Pons (tissue), 1 donor: ENCODE measurements around the gene PTPN1.

Experiments used
- DNase-seq: peaks from one replicate; pipeline ENCODE4 v3.0.0-alpha.2; 2016; ENCODE audit warnings: low spot score

The PTPN1 gene

DNA sequence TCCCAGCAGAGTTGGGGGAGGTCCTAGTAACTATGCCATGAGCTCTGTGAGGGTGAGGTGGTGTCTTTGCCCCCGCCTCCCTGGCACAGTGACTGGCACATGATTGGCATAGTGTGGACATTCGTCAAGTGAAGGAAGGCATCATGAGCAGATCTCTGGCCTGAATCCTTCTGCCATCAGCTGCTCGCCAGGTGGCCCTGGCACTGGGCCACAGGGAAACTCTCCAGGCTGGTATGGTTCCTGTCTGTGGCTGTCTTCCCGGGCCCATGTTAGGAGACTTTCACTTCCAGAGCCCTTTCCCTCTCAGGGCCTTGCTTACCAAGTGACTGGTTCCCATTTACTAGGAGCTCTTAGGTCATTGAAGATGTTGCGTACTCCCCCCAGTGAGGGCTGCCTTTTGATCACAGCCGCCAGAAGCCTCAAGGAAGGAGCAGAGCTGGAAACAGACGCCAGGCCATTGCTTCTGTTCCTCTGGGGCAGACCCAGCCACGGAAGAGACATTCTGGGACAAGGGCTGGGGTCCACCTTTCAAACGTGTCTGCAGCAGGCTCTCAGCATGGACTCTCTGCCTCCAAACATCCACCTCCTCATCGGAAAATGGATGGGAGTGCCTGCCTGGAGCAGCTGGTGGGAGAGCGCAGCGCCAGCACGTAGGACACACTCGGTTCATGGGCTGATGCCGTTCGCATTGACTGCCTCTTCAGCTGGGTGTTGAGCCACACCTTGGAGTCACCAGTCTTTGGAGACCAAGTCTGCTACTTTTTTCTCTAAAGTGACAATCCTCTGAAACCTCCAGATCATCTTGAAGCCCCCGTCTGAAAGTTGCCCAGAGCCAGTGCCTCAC lies 67.2 kb downstream of the PTPN1 start:
- DNase-seq: no peak

DNA sequence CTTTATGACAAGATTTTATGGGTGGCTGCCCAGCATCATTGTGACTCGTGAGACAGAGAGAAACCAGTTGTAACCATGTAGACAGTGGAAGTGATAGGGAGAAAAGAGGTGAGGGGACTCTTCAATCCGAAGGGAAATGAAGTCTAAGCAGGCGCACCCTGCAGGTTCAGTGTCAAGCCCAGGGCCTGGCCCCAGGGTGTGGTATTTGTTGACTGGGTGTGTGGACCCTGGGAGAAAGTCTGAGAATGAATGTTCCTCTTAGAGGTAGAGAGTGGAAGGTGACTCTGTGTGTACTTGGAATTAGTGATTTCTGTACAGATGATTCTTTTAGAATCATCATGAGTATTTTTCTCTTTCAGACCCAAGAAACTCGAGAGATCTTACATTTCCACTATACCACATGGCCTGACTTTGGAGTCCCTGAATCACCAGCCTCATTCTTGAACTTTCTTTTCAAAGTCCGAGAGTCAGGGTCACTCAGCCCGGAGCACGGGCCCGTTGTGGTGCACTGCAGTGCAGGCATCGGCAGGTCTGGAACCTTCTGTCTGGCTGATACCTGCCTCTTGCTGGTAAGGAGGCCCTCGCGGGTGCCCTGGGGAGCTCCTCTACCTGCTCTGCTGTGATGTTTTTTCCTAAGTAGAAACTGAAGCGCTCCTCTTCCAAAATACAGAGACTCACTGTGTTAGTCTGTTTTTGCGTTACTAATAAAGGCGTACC lies 68.0 kb downstream of the PTPN1 start:
- no peak for DNase-seq

DNA sequence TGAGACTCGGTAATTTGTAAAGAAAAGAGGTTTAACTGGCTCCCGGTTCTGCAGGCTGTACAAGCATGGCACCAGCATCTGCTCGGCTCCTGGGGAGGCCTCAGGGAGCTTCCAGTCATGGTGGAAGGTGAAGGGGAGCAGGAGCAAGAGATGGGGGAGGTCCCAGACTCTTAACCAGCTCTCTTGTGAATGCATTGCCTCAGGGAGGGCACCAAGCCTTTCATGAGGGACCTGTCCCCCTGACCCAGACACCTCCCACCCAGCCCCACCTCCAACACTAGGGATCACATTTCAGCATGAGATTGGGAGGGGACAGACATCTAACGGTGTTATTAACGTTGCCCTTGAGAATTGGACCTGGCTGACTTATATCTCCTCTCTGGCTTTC lies 68.6 kb downstream of the PTPN1 start:
- DNase-seq: no peak

DNA sequence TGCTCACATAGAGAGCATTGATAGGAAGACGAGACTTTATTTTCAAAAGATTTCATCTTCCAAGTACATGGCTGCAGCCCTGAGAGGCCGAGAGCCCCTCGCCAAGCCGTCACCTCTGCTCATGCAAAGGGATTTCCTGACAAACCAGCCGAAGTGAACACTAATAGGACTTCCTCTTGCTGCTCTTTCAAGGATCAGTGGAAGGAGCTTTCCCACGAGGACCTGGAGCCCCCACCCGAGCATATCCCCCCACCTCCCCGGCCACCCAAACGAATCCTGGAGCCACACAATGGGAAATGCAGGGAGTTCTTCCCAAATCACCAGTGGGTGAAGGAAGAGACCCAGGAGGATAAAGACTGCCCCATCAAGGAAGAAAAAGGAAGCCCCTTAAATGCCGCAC lies 69.3 kb downstream of the PTPN1 start:
- no peak for DNase-seq

GRCh38 chr20:50580016-50580747 lies 70.0 kb downstream of the PTPN1 start:
- no peak for DNase-seq

DNA sequence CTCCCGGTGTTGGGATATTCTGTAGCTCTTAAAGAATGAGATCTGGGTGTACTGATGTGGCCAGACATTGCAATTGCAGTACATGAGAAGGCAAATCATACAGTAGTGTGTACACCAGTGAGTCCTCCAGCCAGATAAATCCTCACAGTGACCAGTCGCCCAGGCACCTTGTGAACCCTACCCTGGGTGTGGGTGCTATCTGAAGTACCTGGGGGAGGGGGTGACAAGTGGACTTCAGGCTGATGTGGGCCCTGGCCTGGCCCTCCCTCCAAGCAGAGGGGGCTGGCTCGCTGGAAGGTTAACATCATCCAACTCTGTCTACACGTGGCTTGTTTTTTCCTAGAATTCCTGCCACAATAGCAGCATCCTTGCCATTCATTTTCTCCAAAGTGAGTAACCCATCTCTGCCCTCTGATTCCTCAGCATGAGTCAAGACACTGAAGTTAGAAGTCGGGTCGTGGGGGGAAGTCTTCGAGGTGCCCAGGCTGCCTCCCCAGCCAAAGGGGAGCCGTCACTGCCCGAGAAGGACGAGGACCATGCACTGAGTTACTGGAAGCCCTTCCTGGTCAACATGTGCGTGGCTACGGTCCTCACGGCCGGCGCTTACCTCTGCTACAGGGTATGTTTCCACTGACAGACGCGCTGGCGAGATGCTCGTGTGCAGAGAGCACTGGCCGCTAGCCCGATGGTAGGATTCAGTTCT lies 70.8 kb downstream of the PTPN1 start:
- no peak for DNase-seq

- DNase-seq: no peak
Measured at GRCh38 chr20:50582092-50582491, 71.9 kb downstream of the PTPN1 start.

DNA sequence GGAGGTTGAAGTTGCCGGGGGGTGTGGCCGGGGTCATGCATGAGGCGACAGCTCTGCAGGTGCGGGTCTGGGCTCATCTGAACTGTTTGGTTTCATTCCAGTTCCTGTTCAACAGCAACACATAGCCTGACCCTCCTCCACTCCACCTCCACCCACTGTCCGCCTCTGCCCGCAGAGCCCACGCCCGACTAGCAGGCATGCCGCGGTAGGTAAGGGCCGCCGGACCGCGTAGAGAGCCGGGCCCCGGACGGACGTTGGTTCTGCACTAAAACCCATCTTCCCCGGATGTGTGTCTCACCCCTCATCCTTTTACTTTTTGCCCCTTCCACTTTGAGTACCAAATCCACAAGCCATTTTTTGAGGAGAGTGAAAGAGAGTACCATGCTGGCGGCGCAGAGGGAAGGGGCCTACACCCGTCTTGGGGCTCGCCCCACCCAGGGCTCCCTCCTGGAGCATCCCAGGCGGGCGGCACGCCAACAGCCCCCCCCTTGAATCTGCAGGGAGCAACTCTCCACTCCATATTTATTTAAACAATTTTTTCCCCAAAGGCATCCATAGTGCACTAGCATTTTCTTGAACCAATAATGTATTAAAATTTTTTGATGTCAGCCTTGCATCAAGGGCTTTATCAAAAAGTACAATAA lies 72.5 kb downstream of the PTPN1 start:
- no peak for DNase-seq

DNA sequence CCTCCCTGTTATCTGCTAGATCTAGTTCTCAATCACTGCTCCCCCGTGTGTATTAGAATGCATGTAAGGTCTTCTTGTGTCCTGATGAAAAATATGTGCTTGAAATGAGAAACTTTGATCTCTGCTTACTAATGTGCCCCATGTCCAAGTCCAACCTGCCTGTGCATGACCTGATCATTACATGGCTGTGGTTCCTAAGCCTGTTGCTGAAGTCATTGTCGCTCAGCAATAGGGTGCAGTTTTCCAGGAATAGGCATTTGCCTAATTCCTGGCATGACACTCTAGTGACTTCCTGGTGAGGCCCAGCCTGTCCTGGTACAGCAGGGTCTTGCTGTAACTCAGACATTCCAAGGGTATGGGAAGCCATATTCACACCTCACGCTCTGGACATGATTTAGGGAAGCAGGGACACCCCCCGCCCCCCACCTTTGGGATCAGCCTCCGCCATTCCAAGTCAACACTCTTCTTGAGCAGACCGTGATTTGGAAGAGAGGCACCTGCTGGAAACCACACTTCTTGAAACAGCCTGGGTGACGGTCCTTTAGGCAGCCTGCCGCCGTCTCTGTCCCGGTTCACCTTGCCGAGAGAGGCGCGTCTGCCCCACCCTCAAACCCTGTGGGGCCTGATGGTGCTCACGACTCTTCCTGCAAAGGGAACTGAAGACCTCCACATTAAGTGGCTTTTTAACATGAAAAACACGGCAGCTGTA lies 73.4 kb downstream of the PTPN1 start:
- no peak for DNase-seq

GRCh38 chr20:50584687-50585086 lies 74.5 kb downstream of the PTPN1 start:
- DNase-seq: no peak

GRCh38 chr20:50585214-50585613 lies 75.0 kb downstream of the PTPN1 start:
- DNase-seq: no peak

DNA sequence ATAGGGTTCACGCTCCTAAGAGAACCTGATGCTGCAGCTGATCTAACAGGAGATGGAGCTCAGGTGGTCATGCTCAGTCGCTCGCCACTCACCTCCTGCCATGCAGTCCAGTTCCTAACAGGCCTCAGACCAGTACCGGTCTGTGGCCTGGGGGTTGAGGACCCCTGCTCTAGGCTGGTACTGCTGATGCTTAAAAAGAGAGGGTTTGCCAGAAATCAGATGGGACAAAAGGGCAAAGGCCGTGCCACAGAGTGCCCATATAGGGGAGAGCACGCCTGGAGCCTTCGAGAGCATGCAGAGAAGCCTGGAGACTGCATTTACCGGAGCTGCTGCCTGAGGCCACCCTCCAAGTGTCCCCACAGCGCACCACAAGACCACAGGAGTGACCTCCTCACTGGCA lies 75.5 kb downstream of the PTPN1 start:
- DNase-seq: no peak

GRCh38 chr20:50586531-50587232 lies 76.5 kb downstream of the PTPN1 start:
- no peak for DNase-seq

DNA sequence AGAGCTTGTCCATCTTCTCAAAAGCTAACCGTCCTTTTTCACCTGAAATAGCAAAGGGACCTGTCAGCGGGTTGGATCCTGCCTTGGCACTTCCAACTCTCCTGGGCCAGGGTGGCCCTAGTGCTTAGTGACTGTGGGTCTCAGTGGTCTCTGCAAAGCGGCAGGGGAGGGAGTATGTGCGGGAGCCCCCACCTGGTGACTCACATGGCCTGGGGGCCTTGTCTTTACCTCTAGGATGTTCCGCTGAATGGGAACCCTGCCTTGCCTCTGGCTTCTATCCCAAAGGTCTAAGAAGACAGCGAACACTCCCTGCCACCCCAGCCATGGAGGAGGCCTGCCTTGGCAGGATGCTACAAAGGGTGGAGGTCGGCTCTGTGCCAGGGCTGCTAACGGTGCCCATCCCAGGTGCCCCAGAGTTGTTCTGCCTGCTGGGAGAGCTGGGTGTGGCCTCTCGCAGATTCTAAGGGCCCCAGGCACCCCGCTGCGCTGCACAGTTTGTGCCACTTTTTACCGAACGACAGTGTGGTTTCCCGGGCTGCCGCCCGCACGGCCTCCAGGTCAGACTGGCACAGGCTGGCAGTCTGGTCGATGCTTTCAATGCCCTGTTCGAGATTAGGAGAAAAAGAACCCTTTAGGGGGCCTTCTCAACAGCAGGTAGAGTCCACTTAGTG lies 77.2 kb downstream of the PTPN1 start:
- DNase-seq: no peak

DNA sequence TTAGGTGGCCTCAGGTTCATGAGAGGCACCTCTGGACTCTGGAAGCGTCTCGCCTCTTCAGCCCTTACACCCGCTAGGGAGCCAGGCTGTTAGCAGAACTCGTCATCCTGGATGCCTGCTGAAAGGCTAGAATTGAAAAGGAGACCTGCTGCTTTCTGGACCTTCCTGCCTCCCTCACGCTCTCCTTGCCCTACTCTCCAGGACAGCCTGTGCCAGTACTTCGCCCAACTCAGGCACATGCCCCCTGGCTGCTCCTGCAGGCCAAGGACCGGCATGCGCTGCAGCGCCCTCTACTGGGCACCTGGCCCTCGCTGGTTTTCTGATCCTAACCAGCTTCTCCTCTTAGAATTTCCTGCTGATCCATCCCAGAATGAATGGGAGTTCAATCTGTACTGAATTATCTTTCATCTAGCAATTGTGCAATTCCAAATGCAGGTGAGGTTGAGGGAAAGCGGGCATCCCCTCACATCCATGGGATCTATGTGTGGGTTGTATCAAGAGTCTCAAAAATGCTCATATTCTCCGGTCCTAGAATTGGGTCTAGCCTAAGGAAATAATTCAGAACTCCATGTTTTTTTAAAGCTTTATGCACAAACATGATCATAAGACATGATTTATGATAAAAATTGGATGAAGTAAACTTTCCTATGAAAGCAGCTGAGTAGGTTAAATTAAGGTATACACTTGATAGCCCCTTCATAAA lies 78.0 kb downstream of the PTPN1 start:
- DNase-seq: peak; percentile 32

DNA sequence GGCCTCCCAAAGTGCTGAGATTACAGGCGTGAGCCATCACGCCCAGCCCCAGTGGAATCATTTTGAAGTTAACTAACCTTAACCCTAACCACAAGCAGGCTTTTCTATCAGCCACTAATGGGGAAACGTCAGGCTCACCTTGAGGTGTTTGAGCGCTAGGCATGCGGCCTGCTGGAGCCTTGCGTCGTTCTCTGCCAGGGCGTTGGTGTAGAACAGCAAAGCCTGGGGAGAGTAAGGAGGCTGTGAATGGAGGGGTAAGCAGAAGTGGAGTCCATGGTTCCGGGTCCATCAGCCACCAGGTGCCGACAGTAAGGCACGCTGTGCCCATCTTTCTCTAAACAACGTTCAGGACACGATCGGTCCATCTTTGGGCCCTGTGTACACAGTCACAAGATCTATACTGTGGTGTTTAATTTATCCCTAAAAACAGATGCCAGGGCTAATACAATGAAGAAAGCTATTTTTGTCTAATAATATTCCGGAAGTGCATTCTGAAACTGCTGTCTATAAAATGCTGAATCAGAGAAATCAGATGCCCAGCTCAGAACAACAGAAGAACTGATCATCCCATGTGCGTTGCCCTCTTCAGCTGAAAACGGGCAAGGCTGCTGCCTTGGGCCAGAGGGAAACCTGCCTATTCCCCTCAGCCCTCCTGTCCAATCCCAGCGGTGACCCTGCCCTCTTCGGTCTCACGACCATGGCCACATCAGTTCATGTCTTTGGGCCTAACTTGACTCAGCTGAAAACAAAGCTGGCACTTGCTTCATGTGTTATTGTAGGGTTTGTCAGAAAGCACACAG lies 79.6 kb downstream of the PTPN1 start:
- DNase-seq: no peak

- DNase-seq: no peak
Measured at GRCh38 chr20:50590348-50590664, 80.1 kb downstream of the PTPN1 start.

DNA sequence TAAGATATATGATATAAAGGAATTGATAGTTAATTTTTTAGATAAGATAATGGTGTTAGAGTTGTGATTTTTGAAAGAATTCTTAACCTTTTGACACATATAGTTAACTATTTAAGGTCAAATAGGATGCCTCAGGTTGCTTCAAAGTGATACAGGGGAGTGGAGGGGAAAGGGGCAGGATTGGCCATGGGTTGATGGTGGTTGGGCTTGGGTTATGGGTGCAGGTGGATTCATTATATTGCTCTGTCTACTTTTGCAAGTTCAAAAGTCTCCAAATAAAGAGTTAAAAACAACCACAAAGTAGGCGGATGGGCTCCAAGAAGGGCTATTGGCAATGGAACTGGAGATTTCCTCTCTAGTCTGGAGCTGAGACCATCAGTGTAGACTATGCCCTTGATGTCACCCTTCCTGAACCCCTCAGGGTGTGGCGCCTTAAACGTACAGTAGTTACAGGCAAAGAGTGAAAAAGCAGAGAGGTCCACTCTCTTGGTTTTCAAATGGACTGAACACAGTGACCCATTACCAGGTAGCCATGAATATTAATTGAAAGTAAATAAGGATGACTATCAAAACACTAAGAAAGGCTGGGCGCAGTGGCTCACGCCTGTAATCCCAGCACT lies 81.2 kb downstream of the PTPN1 start:
- DNase-seq: no peak
